ENCODE data around the gene ASTN2. TPM values are rescaled to one million over a fixed set of nuclear protein-coding genes. Genes with fewer than 3 reads are reported as not detected.

Gene ASTN2
- total and polyA plus RNA-seq, 9 of the 15 experiments (the other 6 are each of a cell fraction or from before 2014, with no cell fraction given) = 0.56 to 3.5 (median 1.9) TPM

DNA sequence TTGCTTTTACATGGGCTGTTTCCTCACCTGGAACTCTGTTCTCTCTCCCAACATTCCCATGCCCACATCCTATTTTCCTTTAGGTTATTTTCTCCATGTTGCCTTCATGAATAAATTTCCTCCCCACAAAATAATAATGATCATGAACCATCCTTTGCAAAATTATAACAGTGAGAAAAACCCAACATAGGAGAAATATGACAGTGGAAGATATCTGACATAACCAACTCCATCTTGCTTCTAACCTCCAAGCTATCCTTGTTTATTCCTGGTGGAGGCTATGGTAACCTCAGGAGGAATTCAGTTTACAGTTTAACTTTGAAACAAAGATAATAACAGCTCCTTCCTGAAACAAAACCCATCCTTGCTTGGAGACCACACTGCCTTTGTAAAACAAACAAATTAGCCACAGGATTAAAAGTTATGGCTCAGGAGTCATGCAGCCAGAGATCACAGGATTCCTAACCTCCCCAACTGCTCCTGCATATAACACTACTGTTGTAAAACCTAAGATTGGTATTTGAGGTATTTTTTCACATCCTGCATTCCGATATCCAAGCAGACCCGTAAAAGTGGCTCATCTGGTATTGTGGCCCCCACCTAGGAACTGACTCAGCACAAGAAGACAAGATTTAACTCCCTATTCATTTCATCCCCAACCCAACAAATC is 515.4 kb downstream of the ASTN2 start (continued):
- TF ChIP-seq CHD7 (IDR thresholded peaks at IDR 0.05; ENCODE audit: low read depth, low read length) (no peak), CHAMP1 (IDR thresholded peaks at IDR 0.05) (no peak), NUFIP1 (IDR thresholded peaks at IDR 0.05; ENCODE audit: partially characterized antibody) (no peak), TSHZ1 (CRISPR knock-in tag; IDR thresholded peaks at IDR 0.05) (no peak), NONO (IDR thresholded peaks at IDR 0.05; ENCODE audit: low read depth in 2 of 2, low read length in 1 of 2) (no peak), RBFOX2 (IDR thresholded peaks at IDR 0.05; ENCODE audit: low read depth, low read length) (no peak), FOXM1 (IDR thresholded peaks at IDR 0.05; ENCODE audit: low read depth) (no peak), FOXM1 (CRISPR knock-in tag; IDR thresholded peaks at IDR 0.05; ENCODE audit: low read depth) (no peak)

All from K562 (cell line).